ENCODE data around the gene AKT1S1.

AKT1S1 gene

GRCh38 chr19:49850487-49851342 is 26.4 kb downstream of the AKT1S1 start, which contains the start of gene PTOV1 (continued):
- no peak for TF ChIP-seq ZFP41 (tag by site-specific recombination; IDR thresholded peaks at IDR 0.05; ENCODE audit: borderline replicate concordance)
- no peak for TF ChIP-seq ZFP3 (tag by site-specific recombination; IDR thresholded peaks at IDR 0.05; ENCODE audit: low read depth)
- peak; percentile 93 for TF ChIP-seq ZNF692 (tag by site-specific recombination; IDR thresholded peaks at IDR 0.05)
- peak; percentile 86 for TF ChIP-seq ZNF580 (tag by site-specific recombination; IDR thresholded peaks at IDR 0.05)
- TF ChIP-seq ZNF555 (tag by site-specific recombination; conservative IDR thresholded peaks at IDR 0.05), result no peak
- TF ChIP-seq ZNF704 (tag by site-specific recombination; IDR thresholded peaks at IDR 0.05), result no peak
- TF ChIP-seq HOXD13 (CRISPR knock-in tag; IDR thresholded peaks at IDR 0.05; ENCODE audit: borderline replicate concordance), result no peak
- TF ChIP-seq ZNF76 (tag by site-specific recombination; IDR thresholded peaks at IDR 0.05; ENCODE audit: borderline replicate concordance, low read depth), result peak; percentile 91
- no peak for TF ChIP-seq SCRT1 (tag by site-specific recombination; IDR thresholded peaks at IDR 0.05; ENCODE audit: borderline replicate concordance)
- TF ChIP-seq ZXDB (tag by site-specific recombination; IDR thresholded peaks at IDR 0.05), result peak; percentile 98
- TF ChIP-seq ZNF677 (tag by site-specific recombination; IDR thresholded peaks at IDR 0.05), result 0 out of 2 replicates have a peak, but pooled peaks have one; percentile 18
- no peak for TF ChIP-seq ZNF549 (tag by site-specific recombination; IDR thresholded peaks at IDR 0.05)
- no peak for TF ChIP-seq ZNF488 (tag by site-specific recombination; IDR thresholded peaks at IDR 0.05)
- TF ChIP-seq ZSCAN30 (tag by site-specific recombination; IDR thresholded peaks at IDR 0.05), result peak; percentile 89
- TF ChIP-seq ZBTB49 (tag by site-specific recombination; IDR thresholded peaks at IDR 0.05; ENCODE audit: low read depth), result no peak
- TF ChIP-seq PRDM1 (tag by site-specific recombination; IDR thresholded peaks at IDR 0.05), result no peak
- no peak for TF ChIP-seq ZNF791 (tag by site-specific recombination; IDR thresholded peaks at IDR 0.05)
- peak; percentile 94 for TF ChIP-seq ZNF335 (tag by site-specific recombination; conservative IDR thresholded peaks at IDR 0.05)
- TF ChIP-seq ZIC2 (tag by site-specific recombination; IDR thresholded peaks at IDR 0.05), result peak; percentile 75
- TF ChIP-seq RBAK (tag by site-specific recombination; IDR thresholded peaks at IDR 0.05), result peak; percentile 70; the same call in 1 of the 2 replicates
- TF ChIP-seq ZNF843 (tag by site-specific recombination; IDR thresholded peaks at IDR 0.05), result peak; percentile 65
- peak; percentile 90 for TF ChIP-seq HIC1 (tag by site-specific recombination; IDR thresholded peaks at IDR 0.05)
- TF ChIP-seq ZNF350 (tag by site-specific recombination; IDR thresholded peaks at IDR 0.05), result no peak
- TF ChIP-seq ZNF148 (tag by site-specific recombination; IDR thresholded peaks at IDR 0.05; ENCODE audit: borderline replicate concordance), result no peak
- TF ChIP-seq ZNF132 (tag by site-specific recombination; IDR thresholded peaks at IDR 0.05; ENCODE audit: borderline replicate concordance), result no peak
